ENCODE results near the gene BLOC1S5. TPM values are rescaled to one million over a fixed set of nuclear protein-coding genes. Genes with fewer than 3 reads are reported as not detected.
A peak's percentile ranks its signal among the peaks of the same experiment; 100 is the strongest.

BLOC1S5 gene
- polyA plus RNA-seq, 3 donors, result 3.7 to 11.7 (median 9.2) TPM

DNA sequence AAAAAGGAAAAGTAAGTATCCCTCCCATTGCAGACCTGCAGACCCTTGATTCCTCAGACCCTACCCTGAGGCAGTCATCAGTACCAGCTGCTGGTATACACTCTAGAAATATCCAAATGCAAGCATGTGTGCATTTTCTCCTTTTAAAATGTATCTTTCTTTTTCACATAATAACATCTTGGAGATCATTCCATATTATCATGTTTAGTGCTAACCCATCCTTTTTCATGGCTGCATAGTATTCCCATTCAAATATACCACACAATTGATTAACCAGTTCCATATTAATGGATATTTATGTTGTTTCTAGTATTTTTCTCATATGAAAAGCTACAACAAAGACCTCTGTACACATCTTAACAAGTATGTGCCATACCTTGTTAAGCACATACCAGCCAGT lies 70.8 kb downstream of the BLOC1S5 start:
- Mint-ChIP-seq H3K9me3 (peaks cover 0 to 4% (median 2%) of the 10 kb centered on the region in 7 donors), H3K4me1 (peaks cover 4% of the 10 kb centered on the region), H3K27me3 (ENCODE audit: low read depth in 3 of 3) (peaks cover 0 to 3% (median 0%) of the 10 kb centered on the region in 3 donors), H3K27ac (no peak overlapping the region), H3K4me3 (no peak overlapping the region), H3K36me3 (no peaks in the 10 kb centered on the region)
- no peaks in the 10 kb centered on the region for H3K36me3 ChIP-seq (replicated peaks in 1 of 2; ENCODE audit: control insufficient read depth in 1 of 2, insufficient read depth in 2 of 2, low read length in 2 of 2)
- H3K4me1 ChIP-seq (ENCODE audit: control insufficient read depth in 1 of 2, insufficient read depth in 2 of 2, low read length in 2 of 2), result no peaks in the 10 kb centered on the region
- intact Hi-C loops (cut with micrococcal nuclease), result no loop called here
- H3K79me2 ChIP-seq (ENCODE audit: insufficient read depth, low read length), result no peaks in the 10 kb centered on the region
- DNase-seq, result no peak
- H3K4me3 ChIP-seq (replicated peaks in 1 of 3; ENCODE audit: low read depth in 2 of 3, low read length in 3 of 3), result no peak overlapping the region
- H3K9ac ChIP-seq (ENCODE audit: insufficient read depth, low read length, poor library complexity, severe bottlenecking), result no peak overlapping the region
- TF ChIP-seq, protein P1, sequence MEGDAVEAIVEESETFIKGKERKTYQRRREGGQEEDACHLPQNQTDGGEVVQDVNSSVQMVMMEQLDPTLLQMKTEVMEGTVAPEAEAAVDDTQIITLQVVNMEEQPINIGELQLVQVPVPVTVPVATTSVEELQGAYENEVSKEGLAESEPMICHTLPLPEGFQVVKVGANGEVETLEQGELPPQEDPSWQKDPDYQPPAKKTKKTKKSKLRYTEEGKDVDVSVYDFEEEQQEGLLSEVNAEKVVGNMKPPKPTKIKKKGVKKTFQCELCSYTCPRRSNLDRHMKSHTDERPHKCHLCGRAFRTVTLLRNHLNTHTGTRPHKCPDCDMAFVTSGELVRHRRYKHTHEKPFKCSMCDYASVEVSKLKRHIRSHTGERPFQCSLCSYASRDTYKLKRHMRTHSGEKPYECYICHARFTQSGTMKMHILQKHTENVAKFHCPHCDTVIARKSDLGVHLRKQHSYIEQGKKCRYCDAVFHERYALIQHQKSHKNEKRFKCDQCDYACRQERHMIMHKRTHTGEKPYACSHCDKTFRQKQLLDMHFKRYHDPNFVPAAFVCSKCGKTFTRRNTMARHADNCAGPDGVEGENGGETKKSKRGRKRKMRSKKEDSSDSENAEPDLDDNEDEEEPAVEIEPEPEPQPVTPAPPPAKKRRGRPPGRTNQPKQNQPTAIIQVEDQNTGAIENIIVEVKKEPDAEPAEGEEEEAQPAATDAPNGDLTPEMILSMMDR (IDR thresholded peaks at IDR 0.05), result no peak
- no peak overlapping the region for H2AFZ ChIP-seq (ENCODE audit: insufficient read depth, low read depth, low read length, poor library complexity, severe bottlenecking)
- no peaks in the 10 kb centered on the region for H3K27me3 ChIP-seq (ENCODE audit: control insufficient read depth in 2 of 2, insufficient read depth in 2 of 2, low read length in 2 of 2)
- H4K20me1 ChIP-seq (ENCODE audit: insufficient read depth, low read length), result no peaks in the 10 kb centered on the region
- H3K4me2 ChIP-seq (replicated peaks; ENCODE audit: extremely low read depth, low read length, poor library complexity, severe bottlenecking), result no peak overlapping the region
- H3K27ac ChIP-seq (ENCODE audit: low read depth in 1 of 2, low read length in 2 of 2), result no peak overlapping the region
- no peaks in the 10 kb centered on the region for H3K9me3 ChIP-seq (replicated peaks in 1 of 2; ENCODE audit: control insufficient read depth in 1 of 2, insufficient read depth in 1 of 2, low read length in 2 of 2)

DNA sequence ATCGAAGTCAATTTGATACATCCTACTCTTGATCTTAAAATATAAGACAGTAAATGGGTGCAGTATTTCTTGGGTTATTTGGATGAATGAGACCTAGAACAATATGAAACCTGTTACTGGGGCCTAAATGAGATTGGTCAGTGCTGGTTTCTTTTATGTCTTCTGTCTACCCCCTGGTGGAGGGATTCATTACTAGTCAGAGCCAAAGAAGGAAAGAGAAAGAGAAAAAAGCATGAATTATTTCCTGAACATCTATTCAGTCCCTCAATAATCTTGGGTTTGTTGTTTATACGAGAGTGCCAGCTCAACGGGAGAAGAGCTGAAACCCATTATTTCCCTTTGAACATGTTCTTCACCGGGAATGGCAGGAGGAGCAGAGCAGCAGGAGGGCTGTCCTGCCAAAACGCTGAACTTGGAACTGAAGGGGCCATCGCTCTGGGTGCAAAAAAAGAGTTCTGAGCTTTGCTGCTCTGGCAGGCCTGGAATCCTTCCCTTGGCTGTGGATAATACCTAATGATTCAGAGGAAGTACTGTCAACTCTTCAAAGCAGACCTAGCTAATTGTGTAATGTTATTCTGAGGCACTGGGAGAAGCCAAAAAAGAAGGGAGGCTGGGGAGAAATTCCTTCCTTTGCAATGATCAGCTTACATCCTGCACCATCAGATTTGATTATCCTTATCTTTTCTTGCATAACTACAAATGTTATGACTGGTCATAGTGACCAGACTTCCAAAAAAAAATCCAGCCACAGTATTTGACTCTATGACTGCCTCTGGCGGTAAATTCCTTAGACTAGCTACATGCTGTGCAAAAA lies 72.0 kb downstream of the BLOC1S5 start:
- Mint-ChIP-seq H3K4me3 (no peak overlapping the region), H3K27ac (no peak overlapping the region), H3K36me3 (no peaks in the 10 kb centered on the region), H3K4me1 (peaks cover 4% of the 10 kb centered on the region), H3K9me3 (peaks cover 0 to 4% (median 2%) of the 10 kb centered on the region in 7 donors), H3K27me3 (ENCODE audit: low read depth in 3 of 3) (peaks cover 0 to 3% (median 0%) of the 10 kb centered on the region in 3 donors)
- DNase-seq, result no peak
- no peaks in the 10 kb centered on the region for H4K20me1 ChIP-seq (ENCODE audit: insufficient read depth, low read length)
- no peak overlapping the region for H3K27ac ChIP-seq (ENCODE audit: low read depth in 1 of 2, low read length in 2 of 2)
- no peak overlapping the region for H3K4me3 ChIP-seq (replicated peaks in 1 of 3; ENCODE audit: low read depth in 2 of 3, low read length in 3 of 3)
- TF ChIP-seq, protein P1 (IDR thresholded peaks at IDR 0.05), result peak; percentile 22
- WGBS (ENCODE audit: insufficient coverage), result 75% methylated on average over 2 of the region's 7 CpGs
- H3K79me2 ChIP-seq (ENCODE audit: insufficient read depth, low read length), result no peaks in the 10 kb centered on the region
- H3K36me3 ChIP-seq (replicated peaks in 1 of 2; ENCODE audit: control insufficient read depth in 1 of 2, insufficient read depth in 2 of 2, low read length in 2 of 2), result no peaks in the 10 kb centered on the region
- H3K4me1 ChIP-seq (ENCODE audit: control insufficient read depth in 1 of 2, insufficient read depth in 2 of 2, low read length in 2 of 2), result no peaks in the 10 kb centered on the region
- no peak overlapping the region for H3K4me2 ChIP-seq (replicated peaks; ENCODE audit: extremely low read depth, low read length, poor library complexity, severe bottlenecking)
- no peaks in the 10 kb centered on the region for H3K27me3 ChIP-seq (ENCODE audit: control insufficient read depth in 2 of 2, insufficient read depth in 2 of 2, low read length in 2 of 2)
- H3K9me3 ChIP-seq (replicated peaks in 1 of 2; ENCODE audit: control insufficient read depth in 1 of 2, insufficient read depth in 1 of 2, low read length in 2 of 2), result no peaks in the 10 kb centered on the region
- no peak overlapping the region for H2AFZ ChIP-seq (ENCODE audit: insufficient read depth, low read depth, low read length, poor library complexity, severe bottlenecking)
- no peak overlapping the region for H3K9ac ChIP-seq (ENCODE audit: insufficient read depth, low read length, poor library complexity, severe bottlenecking)
- intact Hi-C loops (cut with micrococcal nuclease), result no loop called here

Measured in CD14-positive monocyte (primary cell).